CD4-positive, alpha-beta T cell treated with Interleukin-1 beta for 1 hour (primary cell): Measurements from ENCODE around the gene NDUFA11.

Experiments
- DNase-seq, 2 donors: peaks; one replicate each; pipeline ENCODE4 v3.0.0-alpha.2; 2020 to 2022

The NDUFA11 gene

DNA sequence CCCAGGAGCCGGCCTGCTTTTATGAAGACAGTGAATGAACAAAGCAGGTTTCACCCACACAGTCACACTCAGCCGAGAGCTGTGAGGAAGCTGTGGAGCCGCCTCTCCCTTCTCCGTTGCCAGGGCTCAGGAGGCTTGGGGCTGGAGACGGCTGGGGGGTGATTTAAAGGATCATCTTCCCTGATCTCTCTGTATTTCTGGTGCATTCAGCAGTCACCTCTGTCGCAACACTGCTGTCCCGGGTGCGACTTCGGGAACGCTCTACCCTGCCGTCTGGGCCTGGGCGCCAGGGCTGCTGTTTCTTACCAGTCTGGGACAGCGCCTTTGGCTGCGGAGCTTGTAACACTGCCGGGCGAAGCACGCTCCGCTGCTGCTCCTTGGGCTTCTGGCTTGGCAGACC lies 28.6 kb upstream of the NDUFA11 start:
- no peak for DNase-seq

DNA sequence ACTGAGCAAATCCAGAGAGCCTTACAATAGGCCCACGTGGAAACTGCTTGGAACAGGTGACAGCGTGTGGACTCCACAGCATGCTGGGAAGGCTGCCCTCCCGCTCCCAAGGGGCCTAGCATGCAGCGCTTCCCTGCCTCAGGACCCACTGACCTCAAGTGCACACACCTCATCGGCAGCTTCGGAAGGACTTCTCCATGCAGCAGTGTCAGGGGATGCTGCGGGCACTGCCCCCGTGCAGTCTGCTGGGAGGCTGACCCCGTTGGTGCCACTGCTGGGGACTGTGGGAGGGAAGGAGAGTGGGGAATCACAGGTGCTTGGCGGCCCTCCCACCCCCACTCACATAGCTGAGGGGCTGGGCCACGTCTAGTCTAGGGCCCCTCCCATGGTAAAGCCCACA lies 27.7 kb upstream of the NDUFA11 start:
- no peak for DNase-seq

DNA sequence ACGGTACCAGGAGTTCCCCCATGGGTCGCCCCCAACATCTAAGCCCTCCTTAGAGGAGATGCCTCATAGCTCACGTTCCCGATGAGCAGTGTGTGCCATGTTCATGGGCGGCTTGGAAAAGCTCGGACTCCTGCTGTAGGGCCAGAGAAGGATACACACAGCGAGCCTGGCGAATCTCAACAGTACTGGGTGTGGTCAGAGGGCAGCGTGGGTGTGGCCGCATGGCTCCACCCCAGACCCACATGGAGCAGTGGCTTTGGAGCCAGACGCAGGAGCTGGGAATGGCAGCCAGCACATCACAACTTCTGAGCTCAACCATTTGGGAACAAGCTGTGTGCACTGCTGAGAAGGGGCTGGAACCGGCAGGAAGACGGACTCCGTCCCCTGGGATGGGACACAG lies 26.0 kb upstream of the NDUFA11 start:
- no peak for DNase-seq

- DNase-seq, result no peak
Observed at GRCh38 chr19:5929179-5929578, 25.6 kb upstream of the NDUFA11 start.

DNA sequence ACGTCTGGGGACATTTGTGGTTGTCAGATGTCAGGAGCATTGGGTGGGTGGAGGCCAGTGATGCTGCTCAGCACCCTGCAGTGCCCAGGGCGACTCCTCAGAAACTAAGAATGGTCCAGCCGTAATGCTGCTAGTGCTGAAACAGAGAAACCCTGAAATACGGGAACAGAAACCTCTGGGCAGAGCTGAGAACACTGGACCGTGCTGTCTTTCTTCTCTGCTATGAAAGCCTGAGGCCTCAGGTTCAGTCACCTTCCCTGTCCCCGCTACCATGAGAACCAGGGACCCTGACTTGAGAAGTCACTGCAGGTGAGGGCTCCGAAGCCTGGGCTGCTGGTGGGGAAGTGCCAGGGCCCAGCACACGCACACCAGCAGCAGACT lies 23.8 kb upstream of the NDUFA11 start:
- no peak for DNase-seq

- DNase-seq, result no peak
Observed at GRCh38 chr19:5926641-5927440, 23.3 kb upstream of the NDUFA11 start.

GRCh38 chr19:5925830-5926427 lies 22.3 kb upstream of the NDUFA11 start:
- DNase-seq, result no peak

DNA sequence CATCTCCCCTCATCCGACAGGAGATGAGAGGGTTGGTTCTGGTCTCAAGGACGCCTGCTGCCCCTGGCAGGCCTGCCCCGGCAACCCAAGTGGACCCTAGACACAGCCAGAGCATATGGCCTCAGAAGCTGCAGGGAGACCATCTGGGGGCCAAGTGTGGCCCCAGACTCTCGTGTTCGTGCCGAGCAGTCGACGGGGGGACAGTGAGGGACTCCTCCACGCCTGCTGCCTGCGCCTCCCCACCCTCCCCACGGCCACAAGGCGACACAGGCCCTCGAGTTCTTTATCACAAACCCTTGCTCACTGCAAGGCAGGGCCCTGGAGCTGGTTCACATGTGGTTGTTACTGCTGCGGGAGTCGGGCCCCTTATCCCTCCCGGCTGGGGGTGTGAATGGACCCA lies 19.8 kb upstream of the NDUFA11 start:
- DNase-seq, result no peak

GRCh38 chr19:5922161-5922545 lies 18.6 kb upstream of the NDUFA11 start:
- DNase-seq, result no peak

- no peak for DNase-seq
Observed at GRCh38 chr19:5921516-5922160, 18.0 kb upstream of the NDUFA11 start.

DNA sequence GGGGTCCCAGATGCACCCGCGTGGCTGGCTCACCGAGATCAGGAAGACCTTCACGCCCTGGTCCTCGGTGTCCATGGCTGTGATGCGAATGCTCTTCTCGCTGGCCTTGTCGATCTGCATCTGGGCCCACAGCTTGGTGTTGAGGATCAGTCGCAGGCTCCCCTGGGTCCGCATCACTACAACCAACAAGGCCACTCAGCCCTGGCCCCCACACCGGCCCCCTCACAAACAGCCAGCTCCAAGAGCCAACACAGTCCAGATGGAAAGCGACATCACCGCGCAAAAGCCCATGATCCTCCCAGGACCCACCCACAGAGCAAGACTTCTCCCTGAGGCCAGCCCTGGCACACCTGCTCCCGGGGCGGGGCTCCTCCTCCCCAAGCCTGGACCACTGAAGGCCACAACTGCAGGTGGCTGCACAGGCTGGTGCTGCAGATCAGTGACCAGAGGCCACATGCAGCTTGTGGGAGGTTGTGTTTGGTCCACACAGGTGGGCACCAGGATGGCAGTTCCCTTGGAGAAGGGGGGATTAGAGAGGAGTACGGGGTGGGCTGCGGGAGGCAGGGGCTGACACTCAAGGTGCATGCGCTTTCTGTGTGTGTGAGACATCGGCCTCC lies 15.0 kb upstream of the NDUFA11 start:
- no peak for DNase-seq

- DNase-seq, result no peak
Observed at GRCh38 chr19:5917431-5918107, 14.0 kb upstream of the NDUFA11 start.

DNA sequence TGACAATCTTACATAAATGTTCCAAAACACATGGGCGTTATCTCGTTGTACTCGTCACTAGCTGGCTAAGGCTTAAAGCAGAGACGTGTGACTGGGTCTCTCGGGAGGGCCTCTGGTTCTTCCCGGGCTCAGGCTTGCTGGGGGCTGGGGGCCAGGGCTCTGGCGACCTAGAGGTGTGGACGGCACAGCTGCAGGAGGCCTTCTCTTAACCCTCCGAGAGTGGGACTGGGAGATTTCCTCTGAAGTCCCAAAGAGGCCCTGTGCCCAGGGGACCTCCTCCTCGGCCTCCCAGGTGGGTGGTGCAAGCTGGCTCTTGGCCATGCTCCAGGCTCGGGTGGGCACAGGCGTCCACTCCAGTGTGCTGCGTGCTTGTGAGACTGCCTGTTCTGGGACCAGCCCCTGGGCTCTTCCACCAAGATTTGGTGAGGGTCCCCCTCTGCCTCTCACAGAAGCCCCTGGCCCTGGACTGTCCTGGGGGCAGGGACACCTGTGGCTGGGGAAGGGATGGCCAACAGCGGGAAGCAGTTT lies 12.7 kb upstream of the NDUFA11 start:
- no peak for DNase-seq

DNA sequence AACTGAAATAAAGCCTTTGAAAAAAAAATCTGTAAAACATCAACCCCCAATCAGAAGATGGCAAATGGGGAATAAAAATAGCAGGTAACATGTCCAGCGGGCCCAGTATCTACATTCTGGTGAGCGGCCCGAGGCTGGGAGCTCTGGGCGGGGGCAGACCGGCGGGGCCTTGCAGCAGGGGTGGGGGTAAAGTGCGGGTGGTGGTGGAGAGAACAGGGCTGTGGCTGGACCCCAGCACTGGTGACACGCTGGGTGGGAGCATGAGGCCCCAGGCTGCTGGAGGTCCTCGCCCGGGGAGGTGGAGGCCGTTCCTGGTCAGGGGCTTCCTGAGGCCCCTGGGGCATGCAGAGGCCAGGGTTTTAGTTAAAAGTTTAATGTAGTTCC lies 12.2 kb upstream of the NDUFA11 start:
- no peak for DNase-seq

DNA sequence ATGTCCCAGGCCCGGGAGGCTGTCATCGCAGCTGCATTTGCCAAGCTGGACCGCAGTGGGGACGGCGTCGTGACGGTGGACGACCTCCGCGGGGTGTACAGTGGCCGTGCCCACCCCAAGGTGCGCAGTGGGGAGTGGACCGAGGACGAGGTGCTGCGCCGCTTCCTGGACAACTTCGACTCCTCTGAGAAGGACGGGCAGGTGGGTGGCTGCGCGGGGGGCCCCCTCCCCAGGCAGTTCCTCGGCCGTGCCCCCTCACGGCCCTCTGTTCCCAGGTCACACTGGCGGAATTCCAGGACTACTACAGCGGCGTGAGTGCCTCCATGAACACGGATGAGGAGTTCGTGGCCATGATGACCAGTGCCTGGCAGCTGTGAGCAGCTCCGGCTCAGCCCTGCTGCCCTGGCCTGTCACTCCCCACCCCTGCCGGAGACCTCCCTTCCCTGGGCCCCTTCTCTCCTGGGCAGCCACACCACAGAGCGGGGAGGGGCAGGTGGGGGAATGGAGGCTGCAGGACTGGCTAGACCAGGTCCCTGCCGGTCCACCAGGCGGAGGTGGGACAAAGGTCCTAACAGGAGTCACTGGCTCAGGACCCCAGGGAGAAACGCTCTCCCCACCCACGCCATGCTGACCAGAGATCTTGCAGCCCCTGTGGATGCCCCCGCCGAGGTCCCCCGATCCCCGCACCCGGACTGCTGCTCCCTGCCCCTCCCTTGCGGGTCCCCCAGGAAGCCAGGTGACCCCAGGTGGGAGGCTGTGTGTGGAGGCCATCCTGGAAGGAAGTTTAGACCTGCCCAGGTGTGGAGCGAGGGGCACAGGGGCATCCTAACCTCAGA lies 11.6 kb upstream of the NDUFA11 start:
- no peak for DNase-seq

- DNase-seq, result no peak
Observed at GRCh38 chr19:5914358-5914774, 10.8 kb upstream of the NDUFA11 start.

DNA sequence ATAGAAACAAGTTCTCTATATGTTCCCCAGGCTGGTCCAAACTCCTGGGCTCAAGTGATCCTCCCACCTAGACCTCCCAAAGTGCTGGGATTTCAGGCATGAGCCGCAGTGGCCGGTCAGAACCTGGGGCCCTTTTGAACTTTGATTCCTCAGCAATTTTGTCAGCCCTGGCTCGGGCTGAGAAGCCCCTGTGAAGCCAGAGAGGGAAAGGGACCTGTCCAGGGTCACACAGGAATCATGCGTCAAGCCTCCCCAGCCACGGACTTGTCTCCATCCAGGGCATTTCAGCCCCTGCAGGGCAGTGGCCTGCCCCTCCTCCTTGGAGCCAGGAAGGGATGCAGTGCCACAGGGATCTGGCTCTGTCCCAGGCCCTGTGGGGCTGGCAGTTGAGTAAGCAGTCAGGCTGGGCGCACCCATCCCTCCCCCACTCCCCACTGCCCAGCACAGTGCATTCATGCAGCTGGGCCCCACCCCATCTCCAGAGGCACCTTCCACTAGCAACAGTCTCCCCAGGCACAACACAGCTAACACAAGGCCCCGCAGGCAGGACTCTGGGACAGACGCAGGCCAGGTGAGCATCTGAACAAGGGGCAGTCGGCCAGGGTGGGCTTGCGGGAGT lies 10.3 kb upstream of the NDUFA11 start, which contains the start of gene CAPS:
Gene CAPS (plus strand): TSS at position 516 of the 619 bp plus-strand sequence. CDS start 153 bp downstream, outside the sequence.
- no peak for DNase-seq

GRCh38 chr19:5911366-5911765 lies 7.8 kb upstream of the NDUFA11 start:
- DNase-seq, result no peak

GRCh38 chr19:5910638-5910907 lies 7.0 kb upstream of the NDUFA11 start:
- no peak for DNase-seq

- no peak for DNase-seq
Observed at GRCh38 chr19:5908773-5909442, 5.3 kb upstream of the NDUFA11 start.

DNA sequence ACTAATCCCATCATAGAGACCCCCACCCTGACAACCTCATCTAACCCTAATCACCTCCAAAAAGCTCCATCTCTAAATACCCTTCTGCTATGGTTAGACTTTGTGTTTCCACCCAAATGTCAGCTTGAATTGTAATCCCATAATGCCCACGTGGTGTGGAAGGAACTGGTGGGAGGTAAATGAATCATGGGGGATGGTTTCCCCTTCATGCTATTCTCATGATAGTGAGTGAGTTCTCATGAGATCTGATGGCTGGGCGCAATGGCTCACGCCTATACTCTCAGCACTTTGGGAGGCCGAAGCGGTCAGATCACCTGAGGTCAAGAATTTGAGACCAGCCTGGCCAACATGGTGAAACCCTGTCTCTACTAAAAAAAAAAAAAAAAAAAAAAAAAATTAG lies 3.7 kb upstream of the NDUFA11 start:
- DNase-seq, result no peak
